Stimulated activated CD8-positive, alpha-beta memory T cell treated with anti-CD3 and anti-CD28 coated beads, Interleukin-12 subunit alpha, Interleukin-12 subunit beta, amount 100 ng/mL, for 24 hours (primary cell): Measurements from ENCODE around the gene KRTAP10-3.

Experiments
- DNase-seq: peaks from one replicate; pipeline ENCODE4 v3.0.0-alpha.2; 2020; ENCODE audit errors: extremely low read depth

The KRTAP10-3 gene

GRCh38 chr21:44549525-44550211, 8.9 kb downstream of the KRTAP10-3 start:
- no peak for DNase-seq

GRCh38 chr21:44548922-44549321, 9.7 kb downstream of the KRTAP10-3 start:
- no peak for DNase-seq

DNA sequence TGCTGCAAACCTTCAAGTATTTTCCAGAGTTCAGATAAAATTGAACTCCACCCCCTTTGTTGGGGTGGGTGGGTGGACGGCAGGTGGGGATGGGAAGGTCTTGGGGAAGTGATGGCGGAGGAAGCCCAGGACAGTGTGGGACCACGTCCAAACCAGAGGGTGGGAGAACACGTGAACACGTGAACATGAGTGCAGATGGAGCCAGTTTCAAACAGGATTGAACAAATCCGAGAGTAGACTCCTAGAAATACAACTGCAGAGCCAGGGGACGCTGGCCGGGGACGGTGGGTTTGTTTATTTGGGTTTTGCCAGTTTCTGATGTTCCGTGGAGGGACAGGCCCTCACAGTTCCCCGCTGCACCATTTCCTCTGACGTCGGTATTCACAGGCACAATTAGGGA, 10.2 kb downstream of the KRTAP10-3 start:
- DNase-seq, result no peak

- no peak for DNase-seq
Measured at GRCh38 chr21:44547656-44548331, 10.8 kb downstream of the KRTAP10-3 start.

GRCh38 chr21:44544566-44544965, 14.0 kb downstream of the KRTAP10-3 start:
- no peak for DNase-seq

DNA sequence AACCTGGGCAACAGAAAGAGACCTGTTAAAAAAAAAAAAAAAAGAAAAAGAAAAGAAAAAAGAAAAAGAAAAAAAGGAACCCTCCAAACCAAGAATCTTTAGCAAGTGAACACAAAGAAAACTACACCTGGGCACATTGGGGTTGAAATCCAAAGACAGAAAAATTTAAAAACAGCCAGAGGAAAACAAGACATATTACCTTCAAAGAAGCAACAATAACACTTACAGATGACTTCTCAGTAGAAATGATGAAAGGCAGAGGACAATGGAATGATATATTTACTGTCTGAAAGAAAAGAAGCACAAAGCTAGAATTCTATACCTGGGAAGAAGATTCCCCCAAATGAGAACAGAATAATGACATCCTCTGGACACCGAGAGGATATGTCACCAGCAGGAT, 15.9 kb downstream of the KRTAP10-3 start:
- no peak for DNase-seq

DNA sequence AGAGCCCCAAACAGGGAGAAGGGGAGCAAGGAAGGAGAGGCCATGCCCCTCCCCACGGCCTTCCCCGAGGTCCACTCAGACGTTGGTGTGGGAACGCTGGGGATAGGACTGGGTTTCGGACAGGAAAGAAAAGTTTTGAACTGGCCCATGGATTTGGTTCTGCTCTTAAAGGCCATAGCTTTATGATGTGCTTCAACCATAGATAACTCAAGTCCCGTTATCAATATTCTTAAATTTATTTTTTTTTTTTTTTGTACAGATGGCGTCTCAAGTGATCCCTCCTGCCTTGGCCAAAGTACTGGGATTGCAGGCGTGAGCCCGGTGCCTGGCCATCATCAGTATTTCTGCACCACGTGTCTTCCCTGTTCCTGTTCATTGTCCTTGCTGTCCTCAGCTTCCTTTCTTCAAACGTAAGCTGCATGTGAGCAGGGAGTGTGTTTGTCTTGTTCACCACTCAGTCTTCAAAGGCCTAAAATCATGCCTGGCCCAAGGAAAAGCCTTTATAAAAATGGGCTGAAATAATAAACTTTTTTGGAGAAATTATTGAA, 17.8 kb downstream of the KRTAP10-3 start:
- no peak for DNase-seq

- DNase-seq, result no peak
Measured at GRCh38 chr21:44539991-44540666, 18.5 kb downstream of the KRTAP10-3 start, which contains the start of gene KRTAP10-1. TSS of gene KRTAP10-1 (minus strand) at chr21:44540195. CDS start at chr21:44540150, 45 bp downstream.

DNA sequence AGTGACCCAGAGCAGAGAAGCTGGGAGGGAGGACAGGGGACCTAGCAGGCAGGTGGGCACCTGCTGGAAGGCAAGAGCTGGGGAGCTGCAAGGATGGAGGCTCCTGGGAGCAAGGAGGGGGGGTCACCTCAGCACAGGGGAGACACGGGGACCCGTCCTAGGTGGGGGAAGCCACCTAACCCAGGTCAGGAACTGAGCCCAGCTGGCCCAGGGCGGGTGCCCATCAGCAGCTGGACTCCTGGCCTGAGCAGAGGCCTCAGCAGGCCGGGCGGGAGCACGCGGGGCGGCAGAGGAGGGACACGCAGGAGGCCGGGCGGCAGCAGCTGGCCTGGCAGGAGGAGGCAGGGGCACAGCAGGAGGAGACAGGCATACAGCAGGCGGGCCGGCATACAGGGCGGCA, 19.5 kb downstream of the KRTAP10-3 start:
- DNase-seq, result no peak

- DNase-seq, result no peak
Measured at GRCh38 chr21:44537930-44538911, 20.4 kb downstream of the KRTAP10-3 start.

- DNase-seq, result no peak
Measured at GRCh38 chr21:44535963-44536362, 22.6 kb downstream of the KRTAP10-3 start.

DNA sequence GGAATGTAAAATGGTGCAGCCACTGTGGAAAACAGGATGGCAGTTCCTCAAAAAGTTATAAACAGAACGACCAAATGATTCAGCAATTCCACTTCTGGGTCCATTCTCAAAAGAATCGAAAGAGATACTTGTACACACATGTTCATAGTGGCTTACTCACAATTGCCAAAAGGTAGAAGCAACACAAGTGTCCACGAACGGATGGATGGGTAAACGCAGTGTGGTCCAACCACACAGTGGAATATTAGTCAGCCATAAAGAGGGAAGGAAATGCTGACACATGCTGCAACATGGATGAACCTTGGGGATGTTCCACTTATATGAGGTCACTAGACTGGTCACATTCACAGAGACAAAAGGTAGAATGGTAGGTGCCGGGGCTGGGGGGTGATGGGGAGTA, 23.9 kb downstream of the KRTAP10-3 start:
- no peak for DNase-seq

GRCh38 chr21:44533891-44534627, 24.5 kb downstream of the KRTAP10-3 start:
- DNase-seq, result no peak

GRCh38 chr21:44533121-44533890, 25.3 kb downstream of the KRTAP10-3 start:
- DNase-seq, result no peak

DNA sequence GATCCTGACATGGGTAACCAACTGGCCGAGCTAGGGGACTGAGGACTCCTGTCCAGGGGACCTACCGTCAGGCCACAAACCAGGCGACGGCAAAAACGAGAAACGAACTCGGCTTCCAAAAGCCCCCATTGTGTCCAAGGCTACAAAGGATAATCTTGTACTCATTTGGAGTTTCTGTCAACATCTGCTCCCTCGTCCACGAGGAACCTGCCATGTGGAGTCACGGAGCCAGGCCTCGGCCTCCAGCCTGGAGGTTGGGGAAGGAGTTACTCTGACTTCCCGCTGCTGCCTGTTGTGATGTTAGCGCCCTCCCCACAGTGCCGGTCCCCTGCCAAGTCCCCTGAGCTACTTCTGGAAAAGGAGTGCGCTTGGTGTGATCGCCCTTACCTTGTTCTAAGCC, 25.9 kb downstream of the KRTAP10-3 start:
- no peak for DNase-seq

DNA sequence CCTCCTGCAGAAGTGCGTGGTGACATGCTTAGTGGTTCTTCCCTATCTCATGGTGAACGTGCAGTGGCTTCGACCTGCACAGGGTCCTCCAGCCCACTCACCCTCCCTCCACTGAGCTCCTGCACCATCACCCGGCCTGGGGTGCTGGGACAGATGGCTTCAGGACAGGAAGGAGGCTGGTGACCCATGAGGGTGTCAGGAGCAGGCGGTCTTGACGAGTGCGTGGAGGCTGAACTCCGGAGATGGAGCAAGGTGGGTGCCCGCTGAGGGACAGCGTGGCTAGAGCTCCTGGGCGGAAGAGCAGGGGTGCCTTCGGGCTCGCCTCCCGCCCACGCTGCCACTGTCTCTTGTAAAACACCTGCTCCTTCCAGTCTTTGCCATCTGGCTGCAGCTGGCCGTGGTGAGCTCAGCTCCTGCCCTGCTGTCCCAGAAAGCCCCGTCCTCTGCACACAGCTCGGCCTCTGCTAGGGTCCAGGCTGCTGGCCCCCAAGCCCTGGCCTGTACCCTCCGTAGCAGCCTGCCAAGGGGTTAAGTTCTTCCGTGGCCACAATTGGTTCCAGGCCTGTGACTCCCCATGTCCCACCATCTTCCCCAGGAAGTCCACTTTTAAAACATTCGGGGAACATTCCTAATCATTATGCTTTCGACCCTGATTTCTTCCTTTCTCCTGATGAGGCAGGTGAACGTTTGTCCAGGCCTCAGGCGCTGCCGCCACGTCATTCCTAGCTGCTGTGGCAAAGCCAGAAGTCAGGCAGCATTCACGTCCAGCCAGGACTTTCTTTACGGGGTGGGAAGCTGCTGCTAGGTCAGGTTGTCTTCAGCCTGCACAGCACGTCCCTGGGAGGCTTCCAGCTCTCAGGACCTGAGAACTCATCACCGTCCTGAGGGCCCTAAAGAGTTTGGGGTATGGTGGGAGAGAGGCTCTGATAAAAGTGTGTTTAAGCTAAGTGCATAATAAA, 26.7 kb downstream of the KRTAP10-3 start:
- DNase-seq, result no peak

DNA sequence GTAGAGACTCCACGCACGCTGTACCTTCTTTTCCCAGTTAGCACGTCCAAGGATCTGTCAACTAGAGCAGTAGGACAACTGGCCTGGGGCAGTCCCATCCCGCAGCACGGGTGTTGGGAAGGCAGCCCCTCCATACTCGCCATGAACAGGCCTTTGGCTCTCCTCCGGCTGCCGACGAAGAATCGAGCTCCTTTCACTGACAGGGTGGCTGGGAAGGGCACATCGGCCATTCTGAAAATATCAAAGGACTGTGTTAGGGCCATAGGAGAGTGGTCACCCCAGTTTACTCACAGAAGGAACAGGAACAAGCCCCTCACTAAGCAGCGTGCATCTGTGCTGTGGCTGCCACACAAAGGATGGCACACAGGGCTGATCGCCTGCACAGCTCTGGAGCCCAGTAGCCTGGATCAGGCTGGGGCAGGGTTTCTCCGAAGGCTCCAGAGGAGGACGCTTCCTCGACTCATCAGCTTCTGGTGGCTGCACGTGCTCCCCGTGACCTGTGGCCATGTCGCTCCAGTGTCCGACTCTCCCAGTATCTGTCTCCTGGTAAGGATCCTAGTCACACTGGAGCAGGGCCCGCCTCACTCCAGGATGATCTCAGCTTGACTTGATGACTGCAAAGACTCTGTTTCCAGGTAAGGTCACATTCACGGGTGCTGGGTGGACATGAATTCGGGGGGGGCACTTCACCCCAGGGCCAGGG, 27.5 kb downstream of the KRTAP10-3 start:
- DNase-seq, result no peak
